GM18951 (cell line): Measurements from ENCODE around the gene DCDC1.
"Not testable (repeated sequence)": the region's sequence is repeated elsewhere in the genome, so short reads cannot be mapped to it uniquely, and the experiment has no call there.

Source experiments
- POLR2A ChIP-seq: IDR thresholded peaks from 4 replicates; pipeline ENCODE4 v1.6.1; 2011; ENCODE audit warnings: mild to moderate bottlenecking; ENCODE audit not compliant: insufficient read length, insufficient read depth; ENCODE audit errors: extremely low read depth
- in situ Hi-C: fragments of 300-500 bp; cut with MboI; formaldehyde crosslinking; loops from one replicate; pipeline ENCODE4 v1.12.0; 2022; ENCODE audit warnings: low sequenced_read_pairs, mixed read lengths, inconsistent platforms; ENCODE audit not compliant: unreplicated experiment

DCDC1 gene

GRCh38 chr11:31383116-31383515, 13.6 kb upstream of the DCDC1 start:
- in situ Hi-C loops, result loop anchor here (25.0 kb wide), 1 partner anchor 579 kb away; no protein-coding TSS in a partner anchor
- no peak for TF ChIP-seq POLR2A

GRCh38 chr11:31375879-31376278, 6.3 kb upstream of the DCDC1 start:
- in situ Hi-C loops, result loop anchor here (25.0 kb wide), 1 partner anchor 586 kb away; no protein-coding TSS in a partner anchor

GRCh38 chr11:31366795-31367194, 2.7 kb downstream of the DCDC1 start:
- in situ Hi-C loops, result no loop called here
- no peak for TF ChIP-seq POLR2A

More at GRCh38 chr11:31375879-31376278, 6.3 kb upstream of the DCDC1 start:
- TF ChIP-seq POLR2A, result no peak

GRCh38 chr11:31361743-31362142, 7.8 kb downstream of the DCDC1 start:
- in situ Hi-C loops, result no loop called here
- no peak for TF ChIP-seq POLR2A

- in situ Hi-C loops, result no loop called here
- no peak for TF ChIP-seq POLR2A
Measured at GRCh38 chr11:31355817-31356216, 13.7 kb downstream of the DCDC1 start.

- no peak for TF ChIP-seq POLR2A
- in situ Hi-C loops, result no loop called here
Measured at GRCh38 chr11:31355131-31355530, 14.4 kb downstream of the DCDC1 start.

- TF ChIP-seq POLR2A, result no peak
- in situ Hi-C loops, result no loop called here
Measured at GRCh38 chr11:31351168-31351567, 18.4 kb downstream of the DCDC1 start.

GRCh38 chr11:31340903-31341572, 28.5 kb downstream of the DCDC1 start:
- in situ Hi-C loops, result no loop called here
- no peak for TF ChIP-seq POLR2A

- in situ Hi-C loops, result no loop called here
- TF ChIP-seq POLR2A, result no peak
Measured at GRCh38 chr11:31337806-31338205, 31.7 kb downstream of the DCDC1 start.

- in situ Hi-C loops, result no loop called here
- no peak for TF ChIP-seq POLR2A
Measured at GRCh38 chr11:31328697-31329096, 40.8 kb downstream of the DCDC1 start.

- TF ChIP-seq POLR2A, result no peak
- in situ Hi-C loops, result no loop called here
Measured at GRCh38 chr11:31327417-31327816, 42.1 kb downstream of the DCDC1 start.

- in situ Hi-C loops, result no loop called here
- TF ChIP-seq POLR2A, result no peak
Measured at GRCh38 chr11:31326470-31327148, 42.9 kb downstream of the DCDC1 start.

GRCh38 chr11:31325160-31325559, 44.4 kb downstream of the DCDC1 start:
- TF ChIP-seq POLR2A, result no peak
- in situ Hi-C loops, result no loop called here

- TF ChIP-seq POLR2A, result no peak
- in situ Hi-C loops, result no loop called here
Measured at GRCh38 chr11:31323145-31323544, 46.4 kb downstream of the DCDC1 start.

GRCh38 chr11:31321494-31321893, 48.0 kb downstream of the DCDC1 start:
- in situ Hi-C loops, result not testable (repeated sequence)
